NCI-H2171 (cell line): Measurements from ENCODE around the gene SEC61G.

Experiments used
- DNase-seq: peaks from one replicate; lab custom pipeline; 2025; lab: John Stamatoyannopoulos, UW

SEC61G gene

GRCh38 chr7:54764861-54765260 lies 5.8 kb upstream of the SEC61G start:
- no peak for DNase-seq

- DNase-seq, result no peak
These were observed 1.3 kb downstream of the SEC61G start for GRCh38 chr7:54757711-54758110.

DNA sequence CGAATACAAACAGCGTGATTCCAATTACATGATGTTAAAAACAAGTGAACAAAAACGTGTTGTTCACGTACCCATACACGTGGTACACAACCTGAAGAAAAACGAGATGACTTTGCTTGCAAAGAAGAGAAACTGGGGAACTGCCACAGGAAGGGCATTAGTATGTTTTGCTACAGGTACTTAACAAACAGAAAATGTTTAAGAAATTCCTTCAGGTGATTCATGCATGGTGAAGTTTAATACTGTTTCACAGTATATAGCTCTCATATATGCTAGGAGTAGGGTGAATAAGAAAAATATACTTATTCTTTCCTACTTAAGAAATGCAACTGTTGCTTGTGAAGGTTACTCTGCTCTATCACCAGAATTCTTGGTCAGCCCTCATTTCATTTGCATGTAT lies 9.8 kb downstream of the SEC61G start:
- no peak for DNase-seq

GRCh38 chr7:54747234-54747633 lies 11.8 kb downstream of the SEC61G start:
- no peak for DNase-seq

DNA sequence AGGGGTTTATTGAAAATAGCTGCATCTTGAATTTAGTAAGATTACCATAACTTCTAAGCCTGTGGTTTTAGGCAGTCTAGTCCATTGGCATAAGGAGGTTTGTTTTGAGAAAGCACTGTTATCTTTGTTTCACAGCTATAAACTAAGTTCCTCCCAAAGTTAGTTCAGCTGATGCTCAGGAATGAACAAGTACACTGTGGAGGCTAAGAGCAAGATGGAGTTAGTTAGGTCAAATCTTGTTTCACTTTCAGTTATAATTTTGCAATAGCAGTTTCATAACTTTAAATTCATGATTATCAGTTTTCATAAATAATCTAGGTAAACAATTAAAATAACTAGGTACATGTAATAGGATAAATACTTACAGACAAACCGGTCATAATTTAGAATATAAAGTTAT lies 15.4 kb downstream of the SEC61G start:
- no peak for DNase-seq

DNA sequence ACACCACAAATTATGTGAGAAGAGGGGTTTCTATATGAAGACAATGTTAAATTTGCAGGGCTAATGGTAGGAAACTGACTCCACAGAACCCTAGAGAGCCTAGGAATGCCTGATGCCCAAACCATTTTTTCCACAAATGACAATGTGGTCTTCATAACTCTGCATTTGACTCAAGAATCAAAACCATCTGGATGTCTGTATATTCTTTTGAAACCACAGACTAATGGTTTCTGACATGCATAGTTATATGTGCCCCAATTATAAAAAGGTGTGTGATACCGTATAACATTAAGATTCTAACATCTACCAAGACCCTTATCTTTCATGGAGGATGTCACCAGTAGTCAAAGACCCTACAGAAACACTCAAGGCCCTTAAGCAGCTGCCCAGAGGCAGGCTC lies 20.3 kb downstream of the SEC61G start:
- no peak for DNase-seq

- DNase-seq, result no peak
These were observed 29.9 kb downstream of the SEC61G start for GRCh38 chr7:54729107-54729506.

GRCh38 chr7:54728411-54728810 lies 30.6 kb downstream of the SEC61G start:
- DNase-seq, result no peak

DNA sequence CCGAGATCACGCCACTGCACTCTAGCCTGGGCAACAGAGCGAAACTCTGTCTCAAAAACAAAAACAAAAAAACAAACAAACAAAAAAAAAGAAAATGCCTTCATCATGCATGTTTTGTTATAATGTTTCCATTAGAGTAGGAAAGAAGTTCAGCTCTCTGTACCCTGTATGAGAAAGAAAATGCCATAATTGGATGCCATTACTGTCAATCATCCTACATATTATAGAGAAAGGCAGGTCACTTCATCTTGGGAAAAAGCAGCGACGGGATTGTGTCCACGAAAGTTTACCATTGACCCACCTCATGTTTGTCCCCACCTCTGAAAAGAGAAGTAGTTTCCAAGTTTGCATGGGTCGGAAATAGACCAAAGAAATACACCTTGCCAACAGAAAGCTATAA lies 33.8 kb downstream of the SEC61G start:
- DNase-seq, result no peak

DNA sequence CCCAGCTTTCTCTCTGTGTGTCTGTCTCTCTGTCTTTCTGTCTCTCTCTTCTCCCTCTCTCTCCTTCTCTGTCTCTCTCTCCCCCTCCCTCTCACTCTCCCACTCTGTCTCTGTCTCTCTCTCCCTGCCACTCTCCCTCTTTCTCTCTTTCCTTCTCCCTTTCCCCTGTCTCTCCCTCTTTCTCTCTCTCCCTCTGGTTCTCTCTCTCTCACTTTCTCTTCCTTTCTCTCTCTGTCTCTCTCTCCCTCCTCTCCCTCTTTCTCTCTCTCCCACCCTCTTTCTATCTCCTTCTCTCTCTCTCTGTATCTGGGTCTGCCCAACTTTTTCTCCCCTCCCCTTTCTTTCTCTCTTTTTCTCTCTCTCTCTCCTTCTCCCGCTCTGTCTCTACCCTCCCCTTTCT lies 36.5 kb downstream of the SEC61G start:
- no peak for DNase-seq

DNA sequence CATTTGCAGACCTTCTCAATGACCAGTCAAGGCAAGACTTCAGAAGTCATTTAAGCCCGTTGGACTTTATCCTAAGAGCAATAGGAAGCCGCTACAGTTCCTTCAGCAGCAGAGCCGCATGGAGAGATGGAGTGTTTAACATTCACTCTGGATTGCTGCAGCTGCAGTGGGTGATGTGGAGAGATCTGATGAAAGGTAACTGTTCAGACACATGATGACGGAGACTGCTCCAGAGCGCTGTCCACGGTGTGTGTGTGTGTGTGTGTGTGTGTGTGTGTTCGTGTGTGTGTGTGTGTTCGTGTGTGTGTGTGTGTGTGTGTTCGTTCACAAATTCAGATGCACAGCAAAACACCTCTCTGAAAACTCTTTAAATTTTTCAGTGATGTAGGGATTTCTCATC lies 37.0 kb downstream of the SEC61G start:
- DNase-seq, result no peak

DNA sequence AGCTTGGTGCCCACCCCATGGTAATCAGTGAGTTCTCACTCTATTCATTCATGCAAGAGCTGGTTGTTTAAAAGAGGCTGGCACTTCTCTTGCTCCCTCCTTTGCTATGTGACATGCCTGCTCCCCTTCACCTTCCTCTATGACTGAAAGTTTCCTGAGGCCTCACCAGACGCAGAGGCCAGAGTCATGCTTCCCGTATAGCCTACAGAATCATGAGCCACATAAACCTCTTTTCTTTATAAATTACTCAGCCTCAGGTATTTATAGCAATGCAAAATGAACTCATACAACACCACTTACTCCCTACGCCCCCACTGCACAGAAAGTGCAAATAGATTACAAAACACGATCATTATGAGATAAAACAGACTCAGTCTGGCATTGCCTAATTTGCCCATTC lies 39.0 kb downstream of the SEC61G start:
- no peak for DNase-seq

DNA sequence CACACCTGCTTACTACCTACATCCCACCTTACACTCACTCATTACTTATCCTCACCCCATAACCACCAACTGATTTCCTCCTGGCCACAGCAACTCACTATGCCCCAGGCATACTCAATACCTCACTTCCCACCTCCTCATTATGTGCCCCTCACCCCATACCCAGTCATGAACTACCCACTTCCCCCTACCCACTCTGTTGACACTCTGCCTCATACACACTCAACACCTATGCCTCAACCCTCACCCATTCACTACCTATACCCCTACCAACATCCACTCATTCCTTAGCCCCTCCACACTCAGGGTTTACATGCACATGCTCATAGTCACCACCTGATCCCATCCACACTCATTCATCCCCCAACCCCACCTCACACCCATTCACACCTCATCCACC lies 39.6 kb downstream of the SEC61G start:
- DNase-seq, result no peak

DNA sequence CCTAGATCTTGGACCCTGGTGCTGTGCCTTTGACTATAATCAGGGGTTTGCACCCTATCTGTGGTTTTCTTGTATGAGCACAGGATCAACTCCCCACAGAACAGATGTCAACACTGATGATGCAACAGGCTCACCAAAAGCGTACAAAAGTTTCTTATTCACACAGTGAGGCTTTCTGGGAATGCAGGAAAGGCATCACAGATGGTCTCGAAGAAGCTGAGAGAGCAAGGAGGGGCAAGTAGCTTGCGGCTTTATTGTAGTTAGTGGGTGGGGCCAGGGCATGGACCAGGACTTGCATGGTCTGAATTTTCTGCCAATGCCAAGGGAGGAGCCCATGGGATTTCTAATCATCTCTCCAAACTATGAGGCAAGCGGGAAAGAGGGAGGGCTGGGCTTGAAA lies 46.2 kb downstream of the SEC61G start:
- no peak for DNase-seq

DNA sequence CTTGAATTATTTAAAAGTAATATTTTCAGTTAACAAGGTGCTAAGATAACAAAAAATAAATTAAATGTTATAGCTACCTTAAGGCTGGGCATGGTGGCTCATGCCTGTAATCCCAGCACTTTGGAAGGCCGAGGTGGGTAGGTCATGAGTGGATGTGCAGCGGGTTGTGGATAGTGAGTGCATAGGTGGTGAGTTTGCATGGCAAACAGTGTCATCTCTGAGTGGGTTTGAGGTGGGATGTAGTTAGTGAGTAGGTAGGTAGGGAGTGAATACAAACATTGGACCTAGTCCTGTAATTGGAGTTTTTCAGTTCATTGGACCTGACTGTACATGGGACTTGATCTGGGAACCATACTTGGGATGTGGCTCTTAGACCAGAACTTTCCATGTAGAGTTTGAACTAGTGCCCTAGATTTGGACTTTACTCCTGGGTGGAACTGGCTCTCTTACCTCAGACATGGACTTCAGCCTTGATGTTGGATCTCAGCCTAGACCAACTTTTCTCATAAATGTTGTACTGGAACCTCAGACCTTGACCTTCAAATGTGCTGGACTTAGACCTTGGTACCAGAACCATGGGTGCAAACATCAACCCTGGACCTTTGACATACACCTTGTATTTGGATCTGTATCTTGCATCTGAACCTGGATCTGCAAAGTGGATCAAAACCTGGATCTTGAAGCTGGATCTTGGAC lies 47.0 kb downstream of the SEC61G start:
- no peak for DNase-seq

- DNase-seq, result no peak
These were observed 49.7 kb downstream of the SEC61G start for GRCh38 chr7:54709283-54709682.

GRCh38 chr7:54705436-54705835 lies 53.6 kb downstream of the SEC61G start:
- no peak for DNase-seq

DNA sequence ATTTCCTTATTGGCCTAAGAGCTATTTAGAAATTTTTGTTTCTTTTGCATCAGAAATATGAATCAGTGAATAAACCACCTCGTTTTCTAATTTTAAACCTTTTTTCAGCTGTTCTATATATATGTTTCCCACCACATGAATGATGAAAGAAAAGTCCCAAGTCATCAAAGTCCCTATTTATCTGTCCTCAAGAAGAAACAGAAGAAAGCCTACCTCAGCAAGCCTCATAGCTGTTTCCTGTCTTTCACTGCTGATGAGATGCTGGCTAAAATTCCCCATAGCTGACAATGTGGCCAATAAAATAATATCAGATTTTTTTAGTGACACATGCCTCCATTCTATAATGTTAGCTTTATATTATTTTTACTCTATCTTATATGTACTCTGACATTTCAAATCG lies 54.2 kb downstream of the SEC61G start:
- no peak for DNase-seq
